GM21786 (cell line): ENCODE results near the gene TOLLIP.
"Not testable (repeated sequence)": the region's sequence is repeated elsewhere in the genome, so short reads cannot be mapped to it uniquely, and the experiment has no call there.

Experiments
- ATAC-seq: cut with Tn5 transposase; IDR thresholded peaks from one replicate; pipeline ENCODE4 v1.9.1; 2021; ENCODE audit not compliant: unreplicated experiment

Gene TOLLIP

DNA sequence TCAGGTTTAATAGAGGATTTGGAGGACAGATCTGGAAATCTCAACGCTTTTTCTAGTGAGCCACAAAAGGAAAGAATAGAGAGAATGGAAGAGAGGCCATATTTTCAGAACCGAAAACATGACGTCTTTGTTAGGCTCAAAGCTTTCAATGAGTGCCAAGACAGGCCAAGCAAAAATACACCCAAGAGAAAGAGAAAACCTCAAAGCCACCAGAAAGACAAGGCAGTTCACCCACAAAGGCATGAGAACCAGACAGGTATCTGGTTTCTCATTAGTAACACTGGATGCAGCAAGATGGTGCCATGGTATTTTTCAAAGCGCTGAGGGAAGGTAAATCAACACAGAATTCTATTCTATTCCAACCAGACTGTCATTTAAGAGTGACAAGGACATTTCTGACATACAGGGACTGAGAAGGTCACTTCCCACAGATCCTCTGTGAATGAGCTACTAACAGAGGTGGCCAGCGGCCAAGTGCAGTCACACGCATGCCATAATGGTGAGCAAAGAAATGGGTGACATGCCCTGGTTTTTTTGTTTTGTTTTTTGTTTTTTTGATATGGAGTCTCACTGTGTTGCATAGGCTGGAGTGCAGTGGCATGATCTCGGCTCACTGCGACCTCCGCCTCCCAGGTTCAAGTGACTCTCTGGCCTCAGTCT is 41.9 kb downstream of the TOLLIP start:
- ATAC-seq = no peak

GRCh38 chr11:1266976-1267375 is 42.5 kb downstream of the TOLLIP start:
- ATAC-seq = not testable (repeated sequence)

DNA sequence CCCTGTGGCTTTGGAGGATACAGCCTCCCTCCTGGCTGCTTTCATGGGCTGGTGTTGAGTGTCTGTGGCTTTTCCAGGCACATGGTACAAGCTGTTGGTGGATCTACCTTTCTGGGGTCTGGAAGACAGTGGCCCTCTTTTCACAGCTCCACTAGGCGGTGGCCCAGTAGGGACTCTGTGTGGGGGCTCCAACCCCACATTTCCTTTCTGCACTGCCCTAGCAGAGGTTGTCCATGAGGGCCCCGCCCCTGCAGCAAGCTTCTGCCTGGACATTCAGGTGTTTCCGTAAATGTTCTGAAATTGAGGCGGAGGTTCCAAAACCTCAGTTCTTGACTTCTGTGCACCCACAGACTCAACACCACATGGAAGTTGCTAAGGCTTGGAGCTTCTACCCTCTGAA is 44.0 kb downstream of the TOLLIP start:
- not testable (repeated sequence) for ATAC-seq

DNA sequence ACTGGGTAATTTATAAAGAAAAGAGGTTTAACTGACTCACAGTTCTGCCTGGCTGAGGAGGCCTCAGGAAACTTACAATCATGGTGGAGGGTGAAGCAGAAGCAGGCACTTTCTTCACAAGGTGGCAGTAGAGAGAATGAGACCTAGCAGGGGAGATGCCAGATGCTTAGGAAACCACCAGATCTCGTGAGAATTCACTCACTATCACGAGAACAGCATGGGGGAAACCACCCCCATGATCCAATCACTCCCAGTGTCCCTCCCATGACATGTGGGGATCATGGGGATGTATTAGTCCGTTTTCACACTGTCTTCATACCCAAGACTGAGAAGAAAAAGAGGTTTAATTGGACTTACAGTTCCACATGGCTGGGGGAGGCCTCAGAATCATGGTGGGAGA is 45.0 kb downstream of the TOLLIP start:
- ATAC-seq = not testable (repeated sequence)

- ATAC-seq = peak; percentile 33
Observed at GRCh38 chr11:1263010-1263409, 46.4 kb downstream of the TOLLIP start.

DNA sequence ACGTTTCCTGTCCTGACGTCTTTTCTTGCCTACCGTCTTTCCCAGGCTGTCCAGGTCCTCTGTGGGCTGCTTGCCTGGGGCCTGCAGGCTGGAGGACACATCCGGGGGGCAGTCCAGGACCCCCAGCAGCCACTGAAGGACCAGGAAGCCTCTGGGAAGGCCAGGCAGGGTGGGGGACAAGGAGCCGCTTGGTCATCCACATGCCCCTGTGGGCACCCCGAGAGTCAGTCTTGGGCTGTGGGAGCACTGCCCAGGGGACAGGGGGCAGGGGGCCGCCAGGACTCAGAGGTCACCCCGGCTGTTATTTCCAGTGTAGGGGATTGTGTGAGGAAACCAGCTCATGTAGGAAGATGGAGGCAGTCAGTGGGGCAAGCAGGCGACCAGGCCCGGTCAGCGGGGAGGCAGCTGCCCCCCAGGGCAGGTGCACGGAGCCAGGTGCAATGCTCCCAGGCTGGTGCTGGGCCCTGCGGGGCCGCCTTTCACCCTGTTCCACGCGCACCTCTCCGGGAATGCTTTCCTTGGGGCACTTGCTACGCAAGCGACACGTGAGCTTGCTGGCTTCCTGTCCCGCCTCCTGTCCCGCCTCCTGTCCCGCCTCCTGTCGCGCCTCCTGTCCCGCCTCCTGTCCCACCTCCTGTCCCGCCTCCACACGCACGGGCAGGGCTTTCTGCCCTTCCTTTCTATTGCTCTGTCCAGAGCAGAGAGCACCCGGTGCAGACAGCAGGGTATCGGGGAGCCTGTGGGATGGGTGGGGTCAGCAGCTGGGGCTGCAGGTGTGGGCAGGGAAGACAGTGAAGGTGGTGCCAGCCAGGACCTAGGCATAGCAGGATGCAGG is 47.0 kb downstream of the TOLLIP start:
- peak; percentile 76 for ATAC-seq

DNA sequence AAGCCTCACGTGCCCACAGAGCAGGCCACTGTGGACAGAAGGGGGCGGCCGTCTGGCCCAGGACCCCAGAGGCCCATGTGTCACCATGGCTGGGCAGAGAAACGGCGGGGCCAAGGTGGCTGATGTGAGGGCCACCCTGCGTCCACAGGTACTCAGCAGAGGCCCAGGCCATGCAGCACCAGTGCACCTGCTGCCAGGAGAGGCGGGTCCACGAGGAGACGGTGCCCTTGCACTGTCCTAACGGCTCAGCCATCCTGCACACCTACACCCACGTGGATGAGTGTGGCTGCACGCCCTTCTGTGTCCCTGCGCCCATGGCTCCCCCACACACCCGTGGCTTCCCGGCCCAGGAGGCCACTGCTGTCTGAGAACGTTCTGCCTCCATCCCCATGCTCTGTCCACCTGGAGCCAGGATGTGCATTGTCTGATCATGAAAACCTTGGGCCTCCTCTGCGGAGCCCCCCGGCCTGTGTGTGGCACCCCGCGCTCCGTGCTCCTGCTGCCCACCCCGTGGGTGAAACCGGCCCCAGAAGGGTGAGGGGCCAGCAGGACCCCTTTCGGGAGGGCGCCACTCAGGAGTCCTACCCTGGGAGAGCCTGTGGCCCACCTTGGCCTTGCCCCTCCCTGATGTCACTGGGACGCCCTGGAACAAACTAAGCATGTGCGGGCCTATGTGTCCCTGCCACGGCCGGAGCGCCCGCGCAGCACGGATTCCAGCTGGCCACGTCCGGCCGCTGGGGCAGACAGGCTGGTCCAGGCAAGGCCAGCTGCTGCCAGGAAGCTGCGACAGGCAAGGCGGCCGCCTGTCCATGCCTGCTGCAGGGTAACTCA is 48.0 kb downstream of the TOLLIP start:
- no peak for ATAC-seq

GRCh38 chr11:1260620-1261019 is 48.8 kb downstream of the TOLLIP start:
- no peak for ATAC-seq

DNA sequence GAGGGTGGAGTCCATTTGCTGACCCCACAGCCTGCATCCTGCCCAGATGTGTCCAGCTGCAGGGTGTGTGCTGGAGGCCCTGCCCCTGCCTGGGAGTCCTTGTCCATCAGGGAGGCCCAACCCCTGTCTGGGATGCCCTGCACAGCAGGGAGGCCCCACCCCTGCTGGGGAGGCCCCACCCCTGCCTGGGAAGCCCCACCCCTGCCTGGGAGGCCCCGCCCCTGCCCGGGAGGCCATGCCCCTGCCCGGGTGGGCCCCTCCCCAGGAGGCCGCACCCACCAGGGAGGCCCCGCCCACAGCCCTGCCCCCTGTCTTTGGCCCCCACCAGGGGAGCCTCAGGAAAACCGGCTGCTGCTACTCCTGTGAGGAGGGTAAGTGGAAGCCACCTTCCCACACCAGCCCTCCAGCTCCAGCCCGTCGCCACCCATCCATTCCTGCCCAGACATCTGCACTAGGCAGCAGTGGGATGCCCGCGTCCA is 49.4 kb downstream of the TOLLIP start:
- no peak for ATAC-seq

- no peak for ATAC-seq
Observed at GRCh38 chr11:1259561-1259960, 49.9 kb downstream of the TOLLIP start.

- ATAC-seq = no peak
Observed at GRCh38 chr11:1259076-1259461, 50.4 kb downstream of the TOLLIP start.

- ATAC-seq = no peak
Observed at GRCh38 chr11:1258401-1259075, 50.9 kb downstream of the TOLLIP start.

DNA sequence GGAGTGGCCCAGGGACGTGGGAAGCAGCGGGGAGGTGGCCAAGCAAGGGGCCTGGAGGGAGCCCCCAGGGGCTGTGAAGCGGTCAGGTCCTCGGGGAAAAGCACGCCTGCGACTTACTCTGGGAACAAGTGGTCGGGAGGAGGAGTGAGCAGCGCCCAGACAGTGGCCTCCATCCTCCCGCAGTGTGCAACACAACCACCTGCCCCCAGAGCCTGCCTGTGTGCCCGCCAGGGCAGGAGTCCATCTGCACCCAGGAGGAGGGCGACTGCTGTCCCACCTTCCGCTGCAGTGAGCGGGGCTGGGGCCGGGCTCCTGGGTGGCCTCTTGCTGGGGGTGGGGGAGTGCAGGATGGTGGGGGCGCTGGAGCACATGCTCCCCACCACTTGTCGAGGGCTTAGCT is 51.5 kb downstream of the TOLLIP start:
- no peak for ATAC-seq

GRCh38 chr11:1257366-1257765 is 52.1 kb downstream of the TOLLIP start:
- ATAC-seq = no peak

- no peak for ATAC-seq
Observed at GRCh38 chr11:1256257-1257045, 53.0 kb downstream of the TOLLIP start.

GRCh38 chr11:1255151-1255550 is 54.3 kb downstream of the TOLLIP start:
- ATAC-seq = no peak

DNA sequence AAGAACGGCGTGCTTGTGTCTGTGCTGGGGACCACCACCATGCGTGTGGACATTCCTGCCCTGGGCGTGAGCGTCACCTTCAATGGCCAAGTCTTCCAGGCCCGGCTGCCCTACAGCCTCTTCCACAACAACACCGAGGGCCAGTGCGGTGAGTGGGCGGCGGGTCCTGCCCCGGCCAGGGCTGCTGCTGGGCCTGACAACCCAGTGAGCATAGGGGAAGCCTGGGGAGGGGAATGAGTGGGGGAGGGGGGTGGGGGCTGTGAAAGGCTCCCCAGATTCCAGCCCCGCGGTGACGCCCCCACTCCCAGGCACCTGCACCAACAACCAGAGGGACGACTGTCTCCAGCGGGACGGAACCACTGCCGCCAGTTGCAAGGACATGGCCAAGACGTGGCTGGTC is 54.7 kb downstream of the TOLLIP start:
- ATAC-seq = no peak

GRCh38 chr11:1254086-1254648 is 55.3 kb downstream of the TOLLIP start:
- no peak for ATAC-seq

DNA sequence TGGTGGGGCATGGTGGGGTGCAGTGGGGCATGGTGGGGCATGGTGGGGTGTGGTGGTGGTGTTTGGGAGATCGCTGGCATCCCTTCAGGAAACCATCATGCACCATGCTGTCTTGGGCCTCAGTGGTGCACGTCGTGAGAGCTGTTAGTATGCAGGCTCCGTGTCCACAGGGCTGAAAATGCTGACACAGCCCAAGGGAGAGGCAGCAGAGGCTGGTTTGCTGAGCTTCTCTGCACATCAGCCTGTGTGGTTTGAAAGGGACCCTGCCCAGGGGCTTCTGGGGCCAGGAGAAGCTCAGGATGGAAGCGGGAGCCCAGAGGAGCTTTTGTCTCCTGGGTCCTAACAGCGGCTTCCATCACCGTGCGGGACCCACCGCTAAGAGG is 56.3 kb downstream of the TOLLIP start:
- no peak for ATAC-seq
